ENCODE data around the gene CEACAM5.
"Not testable (repeated sequence)": the region's sequence is repeated elsewhere in the genome, so short reads cannot be mapped to it uniquely, and the experiment has no call there.

CEACAM5 gene

GRCh38 chr19:41746593-41747227, 38.3 kb downstream of the CEACAM5 start:
- no peak for TF ChIP-seq FOXM1 (IDR thresholded peaks at IDR 0.05; ENCODE audit: borderline replicate concordance)
- TF ChIP-seq NFRKB (IDR thresholded peaks at IDR 0.05), result no peak
- no peak for TF ChIP-seq L3MBTL2 (conservative IDR thresholded peaks at IDR 0.05)
- no peak for TF ChIP-seq TARDBP (IDR thresholded peaks at IDR 0.05)
- no peak for TF ChIP-seq ELF4 (IDR thresholded peaks at IDR 0.05)
- no peak for TF ChIP-seq LEF1 (IDR thresholded peaks at IDR 0.05; ENCODE audit: borderline replicate concordance)
- no peak for TF ChIP-seq FOXA1 (IDR thresholded peaks at IDR 0.05)
- no peak for TF ChIP-seq ZNF384 (IDR thresholded peaks at IDR 0.05)
- no peak for TF ChIP-seq FOXK2 (IDR thresholded peaks at IDR 0.05)
- no peak for TF ChIP-seq ARNT (IDR thresholded peaks at IDR 0.05)
- no peak for TF ChIP-seq CTBP1 (IDR thresholded peaks at IDR 0.05; ENCODE audit: borderline replicate concordance)
- no peak for TF ChIP-seq HDGF (IDR thresholded peaks at IDR 0.05; ENCODE audit: borderline replicate concordance)
- TF ChIP-seq SP1 (IDR thresholded peaks at IDR 0.05), result no peak
- no peak for TF ChIP-seq BHLHE40 (IDR thresholded peaks at IDR 0.05; ENCODE audit: borderline replicate concordance)
- TF ChIP-seq PKNOX1 (IDR thresholded peaks at IDR 0.05), result no peak
- TF ChIP-seq SUZ12 (IDR thresholded peaks at IDR 0.05), result no peak
- ChIA-PET CTCF (interaction anchor here (0.6 to 1.4 kb wide), 3 partner anchors 40 to 276 kb away, joined by 3 to 6 read pairs (median 3); no protein-coding TSS in a partner anchor), POLR2A (no interaction called here)
- DNase-seq (ENCODE audit: extremely low spot score), result peak; percentile 64

GRCh38 chr19:41748012-41748411, 39.6 kb downstream of the CEACAM5 start:
- TF ChIP-seq SUZ12 (IDR thresholded peaks at IDR 0.05) (no peak), FOXK2 (IDR thresholded peaks at IDR 0.05) (no peak), L3MBTL2 (conservative IDR thresholded peaks at IDR 0.05) (no peak), ELF4 (IDR thresholded peaks at IDR 0.05) (no peak), BHLHE40 (IDR thresholded peaks at IDR 0.05; ENCODE audit: borderline replicate concordance) (no peak), HDGF (IDR thresholded peaks at IDR 0.05; ENCODE audit: borderline replicate concordance) (no peak), ARNT (IDR thresholded peaks at IDR 0.05) (no peak), SP1 (IDR thresholded peaks at IDR 0.05) (no peak), FOXA1 (IDR thresholded peaks at IDR 0.05) (no peak), TARDBP (IDR thresholded peaks at IDR 0.05) (no peak)
- POLR2A ChIA-PET, result no interaction called here
- CTCF ChIA-PET, result no interaction called here
- DNase-seq (ENCODE audit: extremely low spot score), result no peak

GRCh38 chr19:41750248-41751134, 42.1 kb downstream of the CEACAM5 start:
- CTCF ChIA-PET, result interaction anchor here (1.2 to 1.6 kb wide), 2 partner anchors 35 to 43 kb away, joined by 5 to 9 read pairs; no protein-coding TSS in a partner anchor
- DNase-seq (ENCODE audit: extremely low spot score); POLR2A ChIA-PET: not testable (repeated sequence)

- DNase-seq (ENCODE audit: extremely low spot score), result peak; percentile 67
- POLR2A ChIA-PET, result no interaction called here
- CTCF ChIA-PET, result interaction anchor here (0.7 to 2.1 kb wide), 24 partner anchors 9 to 1690 kb away, joined by 3 to 14 read pairs (median 4); no protein-coding TSS in a partner anchor
- TF ChIP-seq FOXA1 (IDR thresholded peaks at IDR 0.05) (no peak), PKNOX1 (IDR thresholded peaks at IDR 0.05) (no peak), L3MBTL2 (conservative IDR thresholded peaks at IDR 0.05) (no peak), NFRKB (IDR thresholded peaks at IDR 0.05) (no peak), CTBP1 (IDR thresholded peaks at IDR 0.05; ENCODE audit: borderline replicate concordance) (no peak), ZNF384 (IDR thresholded peaks at IDR 0.05) (no peak), TARDBP (IDR thresholded peaks at IDR 0.05) (no peak), LEF1 (IDR thresholded peaks at IDR 0.05; ENCODE audit: borderline replicate concordance) (no peak)
These were observed 44.7 kb downstream of the CEACAM5 start for GRCh38 chr19:41753159-41753558.

GRCh38 chr19:41753936-41754529, 45.6 kb downstream of the CEACAM5 start:
- ChIA-PET POLR2A (no interaction called here), CTCF (interaction anchor here (0.6 to 2.1 kb wide), 16 partner anchors 8 to 658 kb away, joined by 3 to 14 read pairs (median 4); no protein-coding TSS in a partner anchor)

More at GRCh38 chr19:41753936-41754529, 45.6 kb downstream of the CEACAM5 start:
- no peak for TF ChIP-seq ZNF384 (IDR thresholded peaks at IDR 0.05)
- TF ChIP-seq NFRKB (IDR thresholded peaks at IDR 0.05), result no peak
- TF ChIP-seq CTBP1 (IDR thresholded peaks at IDR 0.05; ENCODE audit: borderline replicate concordance), result no peak
- no peak for TF ChIP-seq PKNOX1 (IDR thresholded peaks at IDR 0.05)
- TF ChIP-seq BHLHE40 (IDR thresholded peaks at IDR 0.05; ENCODE audit: borderline replicate concordance), result no peak
- TF ChIP-seq FOXM1 (IDR thresholded peaks at IDR 0.05; ENCODE audit: borderline replicate concordance), result no peak
- TF ChIP-seq ARNT (IDR thresholded peaks at IDR 0.05), result no peak
- no peak for TF ChIP-seq ELF4 (IDR thresholded peaks at IDR 0.05)
- no peak for TF ChIP-seq HDGF (IDR thresholded peaks at IDR 0.05; ENCODE audit: borderline replicate concordance)
- TF ChIP-seq TARDBP (IDR thresholded peaks at IDR 0.05), result no peak
- TF ChIP-seq L3MBTL2 (conservative IDR thresholded peaks at IDR 0.05), result no peak
- TF ChIP-seq FOXK2 (IDR thresholded peaks at IDR 0.05), result no peak
- no peak for TF ChIP-seq SP1 (IDR thresholded peaks at IDR 0.05)
- TF ChIP-seq SUZ12 (IDR thresholded peaks at IDR 0.05), result no peak
- TF ChIP-seq FOXA1 (IDR thresholded peaks at IDR 0.05), result no peak
- no peak for TF ChIP-seq LEF1 (IDR thresholded peaks at IDR 0.05; ENCODE audit: borderline replicate concordance)
- peak; percentile 30 for DNase-seq (ENCODE audit: extremely low spot score)

Data from HEK293T (cell line).